K562 (cell line): ENCODE results near the gene TMED8. TPM values are rescaled to one million over a fixed set of nuclear protein-coding genes. Genes with fewer than 3 reads are reported as not detected.

ENCODE experiments used
- ATAC-seq: fragments of 200-7000 bp; cut with Tn5 transposase; 3 replicates; pipeline ENCODE4 v1.9.1; 2020; ENCODE audit warnings: moderate library complexity
- BruUV-seq: library from RNA; stranded (reverse); fragments of 400-500 nt; replicated peaks from 2 replicates; lab custom pipeline; 2021; lab: Mats Ljungman, UMichigan
- CTCF ChIA-PET: fragments of 300-600 bp; formaldehyde crosslinking; extraction: SDS; loops from one replicate; lab custom pipeline; 2021; ENCODE audit warnings: low intra/inter-chr PET ratio; lab: Yijun Ruan, JAX
- POLR2A ChIA-PET: fragments of 300-600, 350-650 bp; sonication (Branson Sonifier 250); formaldehyde crosslinking; extraction: SDS; loops from one replicate; lab custom pipeline; 2021; ENCODE audit warnings: antibody characterized with exemption, inconsistent platforms; lab: Yijun Ruan, JAX
- DNase-seq, 4 experiments: peaks; one replicate each; pipeline versions ENCODE4 v3.0.0 to v3.0.0-alpha.2; 2011 to 2018; ENCODE audit warnings: low spot score in 3 of 4, mixed read lengths in 3 of 4; ENCODE audit errors: extremely low read depth in 1 of 4
- FAIRE-seq: peaks from 2 replicates; lab custom pipeline; 2011; peaks lifted over from hg19 to GRCh38; lab: Jason Lieb, UNC
- H2AFZ ChIP-seq: 2 replicates; pipeline ENCODE4 v1.6.0; 2011; ENCODE audit warnings: low read depth, low read length, control low read depth, inconsistent platforms
- H3K27ac ChIP-seq: fragments of 200-600 bp; 3 replicates; pipeline ENCODE4 v1.8.0; 2011; ENCODE audit warnings: low read depth, mild to moderate bottlenecking, control low read depth, inconsistent platforms, low read length, moderate library complexity, mixed read lengths; ENCODE audit errors: extremely low read depth
- H3K27me3 ChIP-seq, 2 experiments: fragments of 300-600 bp in 1 of 2; 2 replicates in 1 of 2; 3 replicates in 1 of 2; pipeline versions ENCODE4 v1.6.0 to v1.8.0; 2011; ENCODE audit warnings: inconsistent platforms in 2 of 2, low read length in 2 of 2, mild to moderate bottlenecking in 1 of 2, mixed read lengths in 1 of 2, moderate library complexity in 1 of 2; ENCODE audit not compliant: control insufficient read depth in 2 of 2, insufficient read depth in 2 of 2
- H3K36me3 ChIP-seq: fragments of 300-600 bp; 3 replicates; pipeline ENCODE4 v1.8.0; 2011; ENCODE audit warnings: mild to moderate bottlenecking, low read length, inconsistent platforms; ENCODE audit not compliant: control insufficient read depth, insufficient read depth
- H3K4me1 ChIP-seq, 2 experiments: fragments of 200-600 bp in 1 of 2; replicated peaks in 1 of 2; 2 replicates in 1 of 2; 3 replicates in 1 of 2; pipeline versions ENCODE4 v1.5.1 to v1.8.0; 2011; ENCODE audit warnings: inconsistent platforms in 2 of 2, low read length in 2 of 2, mild to moderate bottlenecking in 1 of 2, mixed read lengths in 1 of 2, moderate library complexity in 1 of 2; ENCODE audit not compliant: control insufficient read depth in 2 of 2, insufficient read depth in 2 of 2
- H3K4me2 ChIP-seq: 2 replicates; pipeline ENCODE4 v1.6.1; 2011; ENCODE audit warnings: low read length, control low read depth, inconsistent platforms, mixed read lengths; ENCODE audit not compliant: insufficient read depth
- H3K4me3 ChIP-seq: fragments of 200-600 bp; sonication (generic), shearing (Covaris generic); 2 replicates; pipeline ENCODE4 v1.5.1; 2016; ENCODE audit warnings: control low read depth, inconsistent platforms
- H3K79me2 ChIP-seq: fragments of 200-600 bp; 3 replicates; pipeline ENCODE4 v1.8.0; 2011; ENCODE audit warnings: low read length, inconsistent platforms; ENCODE audit not compliant: control insufficient read depth, insufficient read depth
- H3K9ac ChIP-seq, 2 experiments: 2 replicates each; pipeline versions ENCODE4 v1.6.0 to v1.6.1; 2011; ENCODE audit warnings: low read depth in 2 of 2, low read length in 2 of 2, control low read depth in 1 of 2, inconsistent platforms in 1 of 2, mild to moderate bottlenecking in 1 of 2, mixed read lengths in 1 of 2; ENCODE audit not compliant: insufficient read depth in 1 of 2
- H3K9me1 ChIP-seq: one replicate; pipeline ENCODE4 v1.6.0; 2011; ENCODE audit warnings: inconsistent platforms, mild to moderate bottlenecking, low read length, moderate library complexity; ENCODE audit not compliant: control insufficient read depth, insufficient read depth
- H3K9me3 ChIP-seq: replicated peaks from 2 replicates; pipeline ENCODE4 v1.5.1; 2011; ENCODE audit warnings: low read depth, low read length, inconsistent platforms; ENCODE audit not compliant: control insufficient read depth, insufficient read depth
- H4K20me1 ChIP-seq: replicated peaks from 2 replicates; pipeline ENCODE4 v1.6.1; 2011; ENCODE audit warnings: low read length, inconsistent platforms, mixed read lengths; ENCODE audit not compliant: control insufficient read depth, insufficient read depth
- BCOR ChIP-seq: fragments of 450-650 bp; IDR thresholded peaks from 2 replicates; pipeline ENCODE4 v1.6.1; 2016
- CBX8 ChIP-seq: fragments of 200-600 bp; sonication (generic); IDR thresholded peaks from 2 replicates; pipeline ENCODE4 v1.6.1; 2012; ENCODE audit warnings: borderline replicate concordance, mixed run types, low read depth, mild to moderate bottlenecking, moderate library complexity, mixed read lengths, low read length, control low read depth, inconsistent platforms; ENCODE audit not compliant: poor library complexity, severe bottlenecking; ENCODE audit errors: extremely low read depth
- CHCHD3 ChIP-seq: fragments of 250-450 bp; sonication (Bioruptor Pico); IDR thresholded peaks from 2 replicates; pipeline ENCODE4 v2.1.2; 2022; ENCODE audit warnings: mild to moderate bottlenecking
- CSDE1 ChIP-seq, 2 experiments: fragments of 450-650 bp; IDR thresholded peaks; 2 replicates each; pipeline ENCODE4 v1.6.1; 2016; ENCODE audit warnings: mild to moderate bottlenecking in 1 of 2
- CTCF ChIP-seq, 3 experiments: IDR thresholded peaks in 2 of 3; conservative IDR thresholded peaks in 1 of 3; 2 replicates each; pipeline ENCODE4 v1.5.1; 2011 to 2012; ENCODE audit warnings: low read length in 3 of 3, mild to moderate bottlenecking in 3 of 3, control low read depth in 2 of 3, improper control_type of control experiment in 1 of 3, inconsistent platforms in 1 of 3, low read depth in 1 of 3, mixed read lengths in 1 of 3, moderate library complexity in 1 of 3; ENCODE audit not compliant: insufficient read depth in 2 of 3
- CXXC5 ChIP-seq: fragments of 250-450 bp; sonication (Bioruptor Pico); IDR thresholded peaks from 2 replicates; pipeline ENCODE4 v1.8.0; 2022; ENCODE audit warnings: inconsistent platforms, mild to moderate bottlenecking, moderate library complexity
- E2F5 ChIP-seq: sonication (generic); formaldehyde crosslinking; IDR thresholded peaks from 2 replicates; pipeline ENCODE4 v1.8.0; 2022; ENCODE audit warnings: mild to moderate bottlenecking, missing genetic modification reagents
- EZH2 ChIP-seq: IDR thresholded peaks from 2 replicates; pipeline ENCODE4 v1.6.1; 2012; ENCODE audit warnings: low read depth, mild to moderate bottlenecking, inconsistent platforms, low read length, borderline replicate concordance
- HBP1 ChIP-seq: fragments of 450-650 bp; formaldehyde crosslinking; IDR thresholded peaks from 2 replicates; pipeline ENCODE4 v1.4.0; 2022; ENCODE audit warnings: missing genetic modification characterization
- MTA3 ChIP-seq: fragments of 450-650 bp; formaldehyde crosslinking; IDR thresholded peaks from 2 replicates; pipeline ENCODE4 v1.6.1; 2017; ENCODE audit warnings: mild to moderate bottlenecking, borderline replicate concordance
- NEUROD1 ChIP-seq: fragments of 150-350 bp; IDR thresholded peaks from 2 replicates; pipeline ENCODE4 v1.6.1; 2014; ENCODE audit warnings: borderline replicate concordance, low read length, low read depth; ENCODE audit not compliant: partially characterized antibody
- SLC30A9 ChIP-seq: fragments of 250-450 bp; sonication (Bioruptor Pico); IDR thresholded peaks from 2 replicates; pipeline ENCODE4 v1.8.0; 2022; ENCODE audit warnings: mild to moderate bottlenecking, moderate library complexity
- SRSF1 ChIP-seq: fragments of 200-400 bp; formaldehyde crosslinking; IDR thresholded peaks from 2 replicates; pipeline ENCODE4 v1.6.1; 2017; ENCODE audit warnings: mild to moderate bottlenecking, low read depth, low read length, moderate library complexity
- ZKSCAN1 ChIP-seq: fragments of 150-350 bp; IDR thresholded peaks from 2 replicates; pipeline ENCODE4 v1.6.1; 2016; ENCODE audit warnings: low read depth, low read length
- ZNF212 ChIP-seq: fragments of 450-650 bp; formaldehyde crosslinking; IDR thresholded peaks from 2 replicates; pipeline ENCODE4 v1.4.0; 2020; ENCODE audit warnings: mild to moderate bottlenecking
- ZNF384 ChIP-seq: IDR thresholded peaks from 2 replicates; pipeline ENCODE4 v1.6.1; 2012; ENCODE audit warnings: low read depth, low read length, improper control_type of control experiment
- WGBS: fragments of 100-300 bp; shearing (Covaris generic); methylation state at CpG from one replicate; pipeline ENCODE4 v1.1.6; 2016; ENCODE audit warnings: low coverage, mixed read lengths; ENCODE audit not compliant: insufficient coverage; ENCODE audit errors: missing lambda C conversion rate; 5-methylcytosine and 5-hydroxymethylcytosine counted together
- in situ Hi-C: fragments of 300-500 bp; cut with MboI; formaldehyde crosslinking; loops from 4 replicates; pipeline ENCODE4 v1.15.0; 2018; ENCODE audit warnings: inconsistent platforms, mixed read lengths
- intact Hi-C: fragments of 100-400 bp; cut with micrococcal nuclease; formaldehyde crosslinking; loops from 2 replicates; pipeline ENCODE4 v1.14.2; 2022
- polyA plus RNA-seq, 8 experiments: library from polyadenylated mRNA; depleted of rRNA in 4 of 8; stranded (reverse) in 5 of 8; unstranded in 3 of 8; fragments of >200 nt; fragmentation: Nextera tagmentation in 2 of 8; fragmentation: Illumina TruSeq in 1 of 8; extraction: Ambion mirVana in 2 of 8; extraction: Trizol in 1 of 8; gene quantifications; 2 replicates each; pipeline versions ENCODE4 v1.2.1 to v1.2.3, GENCODE V29; 2011 to 2014; ENCODE audit warnings: inconsistent platforms in 1 of 8, missing spikeins in 1 of 8
- total RNA-seq, 7 experiments: library from RNA; depleted of rRNA in 6 of 7; stranded (reverse); fragments of >200 nt in 6 of 7; fragmentation: Illumina TruSeq in 2 of 7; extraction: Trizol in 2 of 7; gene quantifications; 2 replicates each; pipeline versions ENCODE4 v1.2.1 to v1.2.3, GENCODE V29; 2011 to 2021; ENCODE audit warnings: low replicate concordance in 1 of 7

Gene TMED8
- total and polyA plus RNA-seq, 9 of the 15 experiments (the other 6 are each of a cell fraction or from before 2014, with no cell fraction given), result 3.3 to 17.4 (median 12.0) TPM

- FAIRE-seq, result no peak
- no peak for ATAC-seq
- in situ Hi-C loops (no loop called here), intact Hi-C loops (no loop called here)
- ChIA-PET POLR2A (no interaction called here), CTCF (no interaction called here)
- BruUV-seq, result no TSS peak
- WGBS, result 78% methylated on average over 3 of the region's 5 CpGs
- H3K4me2 ChIP-seq, result no peak overlapping the region
- H3K36me3 ChIP-seq, result peaks cover 8% of the 10 kb centered on the region; the same call in 2 of the 3 replicates
- no peak overlapping the region for H3K4me3 ChIP-seq
- H3K79me2 ChIP-seq, result no peaks in the 10 kb centered on the region; the same call in 2 of the 3 replicates
- H3K9me1 ChIP-seq, result no peaks in the 10 kb centered on the region
- H4K20me1 ChIP-seq, result no peaks in the 10 kb centered on the region
- H3K9ac ChIP-seq, result no peak overlapping the region
- H2AFZ ChIP-seq, result no peak overlapping the region
- H3K9me3 ChIP-seq, result no peaks in the 10 kb centered on the region
- no peak for DNase-seq
- H3K27me3 ChIP-seq, result no peaks in the 10 kb centered on the region
- no peak overlapping the region for H3K27ac ChIP-seq
- H3K4me1 ChIP-seq, result no peaks in the 10 kb centered on the region; a peak in 1 of 5 replicates
- no peak for TF ChIP-seq ZKSCAN1
- TF ChIP-seq SRSF1, result no peak
- no peak for TF ChIP-seq SLC30A9 (CRISPR knock-in tag)
- no peak for TF ChIP-seq CTCF (IDR thresholded peaks at IDR 0.05 in 2 of 3, conservative IDR thresholded peaks at IDR 0.05 in 1 of 3; ENCODE audit: insufficient read depth in 2 of 3, low read depth in 1 of 3, low read length in 3 of 3)
- TF ChIP-seq ZNF384, result no peak
- TF ChIP-seq BCOR, result no peak
- no peak for TF ChIP-seq CSDE1 (IDR thresholded peaks at IDR 0.05)
- no peak for TF ChIP-seq CBX8
- TF ChIP-seq CXXC5 (CRISPR knock-in tag), result no peak
- no peak for TF ChIP-seq MTA3
- TF ChIP-seq E2F5 (CRISPR knock-in tag), result no peak
- TF ChIP-seq NEUROD1, result no peak
- TF ChIP-seq CHCHD3 (CRISPR knock-in tag), result no peak
- no peak for TF ChIP-seq ZNF212 (CRISPR knock-in tag)
- TF ChIP-seq HBP1 (CRISPR knock-in tag), result no peak
- no peak for TF ChIP-seq EZH2
These were observed 23.3 kb downstream of the TMED8 start for GRCh38 chr14:77353469-77354141.
